AG09319 (cell line): ENCODE results near the gene LIPE.

Source experiments
- DNase-seq: peaks from one replicate; pipeline ENCODE4 v3.0.0-alpha.2; 2010; ENCODE audit warnings: low read depth; ENCODE audit errors: extremely low read depth
- TF ChIP-seq, protein P1 (sequence below): IDR thresholded peaks from 2 replicates; pipeline ENCODE4 v1.5.1; 2011; ENCODE audit warnings: low read depth, mild to moderate bottlenecking, inconsistent platforms, low read length, moderate library complexity

Gene LIPE, protein sequence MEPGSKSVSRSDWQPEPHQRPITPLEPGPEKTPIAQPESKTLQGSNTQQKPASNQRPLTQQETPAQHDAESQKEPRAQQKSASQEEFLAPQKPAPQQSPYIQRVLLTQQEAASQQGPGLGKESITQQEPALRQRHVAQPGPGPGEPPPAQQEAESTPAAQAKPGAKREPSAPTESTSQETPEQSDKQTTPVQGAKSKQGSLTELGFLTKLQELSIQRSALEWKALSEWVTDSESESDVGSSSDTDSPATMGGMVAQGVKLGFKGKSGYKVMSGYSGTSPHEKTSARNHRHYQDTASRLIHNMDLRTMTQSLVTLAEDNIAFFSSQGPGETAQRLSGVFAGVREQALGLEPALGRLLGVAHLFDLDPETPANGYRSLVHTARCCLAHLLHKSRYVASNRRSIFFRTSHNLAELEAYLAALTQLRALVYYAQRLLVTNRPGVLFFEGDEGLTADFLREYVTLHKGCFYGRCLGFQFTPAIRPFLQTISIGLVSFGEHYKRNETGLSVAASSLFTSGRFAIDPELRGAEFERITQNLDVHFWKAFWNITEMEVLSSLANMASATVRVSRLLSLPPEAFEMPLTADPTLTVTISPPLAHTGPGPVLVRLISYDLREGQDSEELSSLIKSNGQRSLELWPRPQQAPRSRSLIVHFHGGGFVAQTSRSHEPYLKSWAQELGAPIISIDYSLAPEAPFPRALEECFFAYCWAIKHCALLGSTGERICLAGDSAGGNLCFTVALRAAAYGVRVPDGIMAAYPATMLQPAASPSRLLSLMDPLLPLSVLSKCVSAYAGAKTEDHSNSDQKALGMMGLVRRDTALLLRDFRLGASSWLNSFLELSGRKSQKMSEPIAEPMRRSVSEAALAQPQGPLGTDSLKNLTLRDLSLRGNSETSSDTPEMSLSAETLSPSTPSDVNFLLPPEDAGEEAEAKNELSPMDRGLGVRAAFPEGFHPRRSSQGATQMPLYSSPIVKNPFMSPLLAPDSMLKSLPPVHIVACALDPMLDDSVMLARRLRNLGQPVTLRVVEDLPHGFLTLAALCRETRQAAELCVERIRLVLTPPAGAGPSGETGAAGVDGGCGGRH

DNA sequence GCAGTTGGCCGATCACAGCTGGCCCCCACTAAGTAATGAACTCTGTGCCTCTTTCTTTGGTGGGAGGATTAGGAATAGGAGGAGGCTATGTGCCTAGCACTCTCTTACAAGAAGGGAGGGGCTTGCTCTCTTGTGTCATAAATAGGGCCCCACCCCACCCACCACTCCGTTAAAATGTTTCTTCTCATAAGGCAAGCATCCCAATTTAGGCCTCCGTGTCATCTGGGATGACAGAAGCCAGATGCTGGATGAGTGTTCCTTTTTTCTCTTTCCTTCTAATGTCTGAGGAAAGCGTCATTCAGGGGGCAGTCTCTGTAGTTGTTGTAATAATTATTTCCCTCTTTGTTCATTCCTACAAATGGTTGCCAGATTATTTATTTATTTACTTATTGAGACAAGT lies at the start of gene LIPE:
Gene LIPE, minus strand, starts transcription at position 76 of the 400 bp plus-strand sequence. CDS start 239 bp downstream, outside the sequence.
- TF ChIP-seq, protein P1, sequence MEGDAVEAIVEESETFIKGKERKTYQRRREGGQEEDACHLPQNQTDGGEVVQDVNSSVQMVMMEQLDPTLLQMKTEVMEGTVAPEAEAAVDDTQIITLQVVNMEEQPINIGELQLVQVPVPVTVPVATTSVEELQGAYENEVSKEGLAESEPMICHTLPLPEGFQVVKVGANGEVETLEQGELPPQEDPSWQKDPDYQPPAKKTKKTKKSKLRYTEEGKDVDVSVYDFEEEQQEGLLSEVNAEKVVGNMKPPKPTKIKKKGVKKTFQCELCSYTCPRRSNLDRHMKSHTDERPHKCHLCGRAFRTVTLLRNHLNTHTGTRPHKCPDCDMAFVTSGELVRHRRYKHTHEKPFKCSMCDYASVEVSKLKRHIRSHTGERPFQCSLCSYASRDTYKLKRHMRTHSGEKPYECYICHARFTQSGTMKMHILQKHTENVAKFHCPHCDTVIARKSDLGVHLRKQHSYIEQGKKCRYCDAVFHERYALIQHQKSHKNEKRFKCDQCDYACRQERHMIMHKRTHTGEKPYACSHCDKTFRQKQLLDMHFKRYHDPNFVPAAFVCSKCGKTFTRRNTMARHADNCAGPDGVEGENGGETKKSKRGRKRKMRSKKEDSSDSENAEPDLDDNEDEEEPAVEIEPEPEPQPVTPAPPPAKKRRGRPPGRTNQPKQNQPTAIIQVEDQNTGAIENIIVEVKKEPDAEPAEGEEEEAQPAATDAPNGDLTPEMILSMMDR: no peak
- DNase-seq: no peak

DNA sequence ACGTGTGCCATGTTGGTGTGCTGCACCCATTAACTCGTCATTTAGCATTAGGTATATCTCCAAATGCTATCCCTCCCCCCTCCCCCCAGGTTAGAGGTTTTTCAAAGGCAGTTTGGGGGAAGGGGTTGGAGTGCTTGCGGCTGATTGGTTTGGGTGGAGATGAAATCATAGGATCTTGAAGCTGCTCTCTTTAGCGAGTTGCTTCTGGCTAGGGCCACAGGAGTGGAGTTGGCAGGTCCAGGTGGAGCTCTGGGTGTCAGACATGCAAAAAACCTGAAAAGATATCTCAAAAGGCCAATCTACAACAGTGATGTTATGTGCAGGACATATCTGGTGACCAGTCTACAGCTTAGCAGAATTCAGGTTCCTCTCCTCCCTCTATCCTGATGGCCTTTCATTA lies 48.2 kb upstream of the LIPE start:
- TF ChIP-seq, protein P1: no peak

DNA sequence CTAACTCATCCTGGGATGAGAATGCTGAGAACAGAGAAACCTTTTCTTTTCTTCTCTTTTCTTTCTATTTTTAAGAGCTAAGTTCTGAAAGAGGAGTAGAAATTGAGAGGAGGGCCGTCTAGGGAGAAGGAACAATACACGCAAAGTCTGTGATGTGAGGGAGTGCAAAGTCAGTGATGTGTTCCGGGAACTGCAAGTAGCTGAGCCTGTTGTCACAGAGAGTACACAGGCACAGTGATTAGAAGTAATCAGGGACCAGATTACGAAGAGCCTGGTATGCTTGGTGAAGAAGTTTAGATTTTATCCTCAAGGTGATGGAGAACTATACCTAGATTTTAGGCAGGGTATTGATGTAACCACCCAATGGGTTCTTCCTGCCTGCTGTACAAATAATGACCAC lies 47.6 kb upstream of the LIPE start:
- TF ChIP-seq, protein P1: no peak
- DNase-seq: no peak

More for the DNA sequence above, 48.2 kb upstream of the LIPE start:
- no peak for DNase-seq

DNA sequence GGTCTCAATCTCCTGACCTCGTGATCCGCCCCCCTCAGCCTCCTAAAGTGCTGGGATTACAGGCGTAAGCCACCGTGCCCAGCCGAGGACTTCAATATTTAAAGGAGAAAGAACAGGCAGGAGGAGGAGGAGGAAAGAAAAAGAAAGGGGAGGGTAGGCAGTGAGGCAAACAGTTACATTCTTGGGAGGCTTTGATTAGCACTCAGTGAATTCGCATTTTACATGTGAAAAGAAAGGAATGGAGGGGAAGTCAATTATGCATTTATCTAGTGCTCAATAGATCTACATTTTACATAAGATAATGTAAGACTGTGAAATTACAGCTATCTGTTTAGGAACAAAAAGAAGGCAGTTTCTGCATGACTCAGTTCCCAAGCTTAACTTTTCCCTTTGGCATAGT lies 46.5 kb upstream of the LIPE start:
- TF ChIP-seq, protein P1: no peak
- DNase-seq: no peak

DNA sequence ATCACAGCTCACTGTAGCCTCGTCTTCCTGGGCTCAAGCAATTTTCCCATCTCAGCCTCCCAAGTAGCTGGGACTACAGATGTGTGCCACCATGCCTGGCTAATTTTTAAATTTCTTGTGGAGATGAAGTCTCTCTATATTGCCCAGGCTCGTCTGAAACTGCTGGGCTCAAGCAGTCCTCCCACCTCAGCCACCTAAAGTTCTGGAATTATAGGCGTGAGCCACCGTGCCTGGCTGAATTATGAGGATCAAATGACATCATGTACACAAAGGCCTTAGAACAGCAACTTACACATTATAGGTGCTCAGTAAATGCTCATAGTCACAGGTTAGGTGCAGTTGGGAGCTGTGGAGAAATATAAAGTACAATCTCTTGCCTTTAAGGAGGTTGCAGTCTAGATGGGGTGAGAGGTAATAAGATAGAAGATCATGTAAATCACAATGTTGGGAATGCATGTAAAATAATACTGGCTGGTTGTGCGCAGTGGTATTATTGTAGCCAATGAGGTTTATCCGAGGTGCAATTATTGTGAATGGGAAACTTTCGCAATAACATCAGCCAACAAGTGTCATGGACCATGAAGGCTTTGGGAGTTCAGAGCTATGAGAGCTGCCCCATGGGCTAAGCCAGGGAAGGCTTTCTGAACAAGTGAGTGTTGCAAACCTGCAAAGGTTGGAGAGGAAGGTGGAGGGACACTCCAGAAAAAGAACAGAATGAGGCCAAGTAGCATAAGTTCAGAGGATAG lies 45.4 kb upstream of the LIPE start:
- DNase-seq: no peak
- TF ChIP-seq, protein P1: no peak

DNA sequence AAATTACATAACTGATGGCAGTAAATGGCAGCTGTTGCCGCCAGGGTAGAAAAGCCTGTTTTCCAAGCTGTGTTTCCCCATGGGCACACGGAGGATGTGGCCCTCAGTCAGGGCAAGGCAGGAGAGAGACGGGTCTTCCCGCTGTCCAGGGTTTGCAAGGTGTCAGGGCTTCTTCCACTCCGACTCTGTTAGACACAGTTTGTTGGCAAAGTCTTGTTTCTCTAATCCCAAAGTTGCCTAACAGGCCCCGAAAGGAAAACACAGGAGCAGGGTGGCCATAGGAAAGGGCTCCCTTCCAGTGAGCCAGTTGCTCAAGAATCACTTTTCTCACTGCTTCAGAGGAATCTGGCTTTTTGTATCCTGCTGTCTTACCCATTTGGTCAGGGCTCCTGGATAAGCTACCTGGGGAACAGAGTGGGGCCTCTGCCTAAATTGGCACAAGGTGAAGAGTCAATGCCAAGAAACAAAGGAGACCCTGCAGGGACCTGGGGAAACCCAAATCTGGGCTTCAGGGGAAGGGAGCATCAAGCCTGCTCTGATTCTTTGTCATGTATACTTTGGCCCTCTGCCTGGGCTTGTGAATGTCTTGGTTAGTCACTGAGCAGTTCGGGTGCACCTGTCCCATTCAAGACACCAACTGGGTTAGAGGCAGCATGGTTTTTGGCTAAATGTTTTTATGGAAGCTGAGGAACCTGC lies 44.5 kb upstream of the LIPE start:
- TF ChIP-seq, protein P1: no peak
- DNase-seq: no peak
